ENCODE data around the gene MAOB. TPM values are rescaled to one million over a fixed set of nuclear protein-coding genes. Genes with fewer than 3 reads are reported as not detected.

MAOB gene
- total and polyA plus RNA-seq, 9 of the 15 experiments (the other 6 are each of a cell fraction or from before 2014, with no cell fraction given): 0.05 to 0.09 TPM; not detected in 7

Other genes with a start within 250 kb of the MAOB start
- 1.8 and 1.9 TPM in 2 replicates for gene MAOA, start 226.2 kb downstream of the MAOB start, total RNA-seq (2014; rRNA removed)
- gene MAOA, start 226.2 kb downstream of the MAOB start, total RNA-seq (2014; rRNA removed; fragmentation: Illumina TruSeq; extraction: Trizol): 1.9 and 2.1 TPM in 2 replicates
- 2.1 and 2.5 TPM in 2 replicates for gene MAOA, start 226.2 kb downstream of the MAOB start, total RNA-seq (2015; rRNA removed; fragmentation: Illumina TruSeq; extraction: Trizol)
- 1.9 and 3.5 TPM in 2 replicates for gene MAOA, start 226.2 kb downstream of the MAOB start, total RNA-seq (2021)
- gene MAOA, start 226.2 kb downstream of the MAOB start, polyA plus RNA-seq (2011; rRNA removed): 0.66 and 0.68 TPM in 2 replicates
- gene MAOA, start 226.2 kb downstream of the MAOB start, polyA plus RNA-seq (2014; fragmentation: Illumina TruSeq; extraction: Trizol): 1.9 and 2.5 TPM in 2 replicates
- 1 to 10 TPM; 1.4 to 2.7 TPM for gene MAOA, start 226.2 kb downstream of the MAOB start, polyA plus RNA-seq (2014; fragmentation: Nextera tagmentation; extraction: Ambion mirVana)
- gene MAOA, start 226.2 kb downstream of the MAOB start, polyA plus RNA-seq (2014; rRNA removed): 1.3 and 2.8 TPM in 2 replicates
- gene NDP, start 90.9 kb upstream of the MAOB start, total RNA-seq (2014; rRNA removed): not detected in 2 replicates
- gene NDP, start 90.9 kb upstream of the MAOB start, total RNA-seq (2014; rRNA removed; fragmentation: Illumina TruSeq; extraction: Trizol): not detected in 2 replicates
- gene NDP, start 90.9 kb upstream of the MAOB start, total RNA-seq (2015; rRNA removed; fragmentation: Illumina TruSeq; extraction: Trizol): not detected in 2 replicates
- not detected in 2 replicates for gene NDP, start 90.9 kb upstream of the MAOB start, total RNA-seq (2021)
- gene NDP, start 90.9 kb upstream of the MAOB start, polyA plus RNA-seq (2011; rRNA removed): not detected in 2 replicates
- not detected in 2 replicates for gene NDP, start 90.9 kb upstream of the MAOB start, polyA plus RNA-seq (2014; fragmentation: Illumina TruSeq; extraction: Trizol)
- gene NDP, start 90.9 kb upstream of the MAOB start, polyA plus RNA-seq (2014; fragmentation: Nextera tagmentation; extraction: Ambion mirVana): not detected
- gene NDP, start 90.9 kb upstream of the MAOB start, polyA plus RNA-seq (2014; rRNA removed): not detected in 2 replicates

All from K562 (cell line).